GM21723 (cell line): ENCODE measurements around the gene ACOT13.
"Not testable (repeated sequence)": the region's sequence is repeated elsewhere in the genome, so short reads cannot be mapped to it uniquely, and the experiment has no call there.

Experiments used
- ATAC-seq: cut with Tn5 transposase; IDR thresholded peaks from one replicate; pipeline ENCODE4 v1.9.1; 2021; ENCODE audit warnings: mild to moderate bottlenecking, moderate library complexity; ENCODE audit not compliant: unreplicated experiment

ACOT13 gene

GRCh38 chr6:24666641-24667377, at the start of gene ACOT13, which contains the start of gene TDP2:
Gene ACOT13, plus strand, starts transcription at chr6:24667077. Its CDS starts 187 bp downstream, at chr6:24667264.
Gene TDP2, minus strand, starts transcription at chr6:24666899. Its CDS starts 37 bp downstream, at chr6:24666862.
- peak; percentile 95 for ATAC-seq

- ATAC-seq = no peak
Measured at GRCh38 chr6:24619661-24620060, 47.2 kb upstream of the ACOT13 start.

GRCh38 chr6:24620637-24621036, 46.2 kb upstream of the ACOT13 start:
- ATAC-seq = no peak

GRCh38 chr6:24621626-24622289, 45.1 kb upstream of the ACOT13 start:
- ATAC-seq = no peak

- no peak for ATAC-seq
Measured at GRCh38 chr6:24630856-24631505, 35.9 kb upstream of the ACOT13 start.

- no peak for ATAC-seq
Measured at GRCh38 chr6:24631671-24632070, 35.2 kb upstream of the ACOT13 start.

- ATAC-seq = no peak
Measured at GRCh38 chr6:24632573-24632972, 34.3 kb upstream of the ACOT13 start.

GRCh38 chr6:24636681-24637080, 30.2 kb upstream of the ACOT13 start:
- ATAC-seq = no peak

- ATAC-seq = no peak
Measured at GRCh38 chr6:24640166-24640565, 26.7 kb upstream of the ACOT13 start.

GRCh38 chr6:24640631-24641030, 26.2 kb upstream of the ACOT13 start:
- ATAC-seq = not testable (repeated sequence)

GRCh38 chr6:24642061-24642460, 24.8 kb upstream of the ACOT13 start:
- no peak for ATAC-seq

GRCh38 chr6:24643920-24644319, 23.0 kb upstream of the ACOT13 start:
- no peak for ATAC-seq

GRCh38 chr6:24644377-24644776, 22.5 kb upstream of the ACOT13 start:
- no peak for ATAC-seq

GRCh38 chr6:24646771-24647170, 20.1 kb upstream of the ACOT13 start:
- no peak for ATAC-seq

- no peak for ATAC-seq
Measured at GRCh38 chr6:24648276-24648675, 18.6 kb upstream of the ACOT13 start.

GRCh38 chr6:24649691-24650090, 17.2 kb upstream of the ACOT13 start:
- no peak for ATAC-seq

- no peak for ATAC-seq
Measured at GRCh38 chr6:24650365-24650764, 16.5 kb upstream of the ACOT13 start.

GRCh38 chr6:24655215-24655614, 11.7 kb upstream of the ACOT13 start:
- ATAC-seq = no peak

- no peak for ATAC-seq
Measured at GRCh38 chr6:24658573-24659560, 8.0 kb upstream of the ACOT13 start.

- no peak for ATAC-seq
Measured at GRCh38 chr6:24659561-24659960, 7.3 kb upstream of the ACOT13 start.

GRCh38 chr6:24660105-24660504, 6.8 kb upstream of the ACOT13 start:
- ATAC-seq = no peak
